ENCODE data around the gene PIEZO1.

GRCh38 chr16:88713568-88714419, 71.2 kb downstream of the PIEZO1 start:
- TF ChIP-seq TCF7 (IDR thresholded peaks at IDR 0.05; ENCODE audit: borderline replicate concordance) = no peak
- TF ChIP-seq NFIC (IDR thresholded peaks at IDR 0.05; ENCODE audit: low read depth, low read length) = no peak
- TF ChIP-seq CTCF (IDR thresholded peaks at IDR 0.05 in 2 of 3, conservative IDR thresholded peaks at IDR 0.05 in 1 of 3; ENCODE audit: control insufficient read depth in 2 of 3, extremely low read depth in 1 of 3, insufficient read depth in 1 of 3, low read depth in 3 of 3, low read length in 3 of 3) = no peak
- TF ChIP-seq ZNF384 (IDR thresholded peaks at IDR 0.05; ENCODE audit: borderline replicate concordance, low read depth, low read length) = no peak
- TF ChIP-seq E2F8 (IDR thresholded peaks at IDR 0.05; ENCODE audit: low read depth, partially characterized antibody) = no peak
- TF ChIP-seq ZNF24 (IDR thresholded peaks at IDR 0.05) = no peak
- no peak for TF ChIP-seq PBX3 (IDR thresholded peaks at IDR 0.05; ENCODE audit: insufficient replicate concordance, low read depth, low read length)

All from GM12878 (cell line).